Stimulated activated CD4-positive, alpha-beta T cell treated with anti-CD3 and anti-CD28 coated beads, Interleukin-2, amount 100 ng/mL, for 4 hours (primary cell): ENCODE results near the gene IGFBP3.

ENCODE experiments used
- DNase-seq: peaks from one replicate; pipeline ENCODE4 v3.0.0-alpha.2; 2020; ENCODE audit warnings: low read depth

IGFBP3 gene

GRCh38 chr7:45891462-45892402 lies 29.3 kb downstream of the IGFBP3 start:
- DNase-seq: no peak

- DNase-seq: no peak
Observed at GRCh38 chr7:45890902-45891461, 30.1 kb downstream of the IGFBP3 start.

GRCh38 chr7:45890125-45890901 lies 30.8 kb downstream of the IGFBP3 start:
- no peak for DNase-seq

GRCh38 chr7:45889367-45890067 lies 31.6 kb downstream of the IGFBP3 start:
- DNase-seq: no peak

- DNase-seq: no peak
Observed at GRCh38 chr7:45888993-45889366, 32.1 kb downstream of the IGFBP3 start.

- DNase-seq: no peak
Observed at GRCh38 chr7:45888185-45888992, 32.7 kb downstream of the IGFBP3 start, which contains the start of gene IGFBP1. TSS of gene IGFBP1 (plus strand) at chr7:45888488. CDS start at chr7:45888653, 165 bp downstream.

- no peak for DNase-seq
Observed at GRCh38 chr7:45886931-45887667, 34.0 kb downstream of the IGFBP3 start.

GRCh38 chr7:45885264-45885882 lies 35.7 kb downstream of the IGFBP3 start:
- no peak for DNase-seq

- no peak for DNase-seq
Observed at GRCh38 chr7:45884136-45884535, 36.9 kb downstream of the IGFBP3 start.

GRCh38 chr7:45882465-45882810 lies 38.6 kb downstream of the IGFBP3 start:
- DNase-seq: no peak

- DNase-seq: no peak
Observed at GRCh38 chr7:45881759-45882464, 39.2 kb downstream of the IGFBP3 start.

GRCh38 chr7:45881280-45881758 lies 39.8 kb downstream of the IGFBP3 start:
- DNase-seq: no peak

GRCh38 chr7:45880433-45880860 lies 40.6 kb downstream of the IGFBP3 start:
- no peak for DNase-seq

GRCh38 chr7:45878457-45879144 lies 42.5 kb downstream of the IGFBP3 start:
- DNase-seq: no peak

- no peak for DNase-seq
Observed at GRCh38 chr7:45876519-45876918, 44.6 kb downstream of the IGFBP3 start.

GRCh38 chr7:45874408-45875131 lies 46.5 kb downstream of the IGFBP3 start:
- no peak for DNase-seq

GRCh38 chr7:45873355-45873754 lies 47.7 kb downstream of the IGFBP3 start:
- no peak for DNase-seq

GRCh38 chr7:45873035-45873354 lies 48.1 kb downstream of the IGFBP3 start, which contains the start of gene CCDC201:
TSS of gene CCDC201 (minus strand) at chr7:45873082. CDS start at chr7:45873007, 75 bp downstream.
- no peak for DNase-seq
